Measurements from ENCODE around the gene SPAG16. TPM values are rescaled to one million over a fixed set of nuclear protein-coding genes. Genes with fewer than 3 reads are reported as not detected.

Gene SPAG16
- total RNA-seq, 1 donor: 35.2 TPM

DNA sequence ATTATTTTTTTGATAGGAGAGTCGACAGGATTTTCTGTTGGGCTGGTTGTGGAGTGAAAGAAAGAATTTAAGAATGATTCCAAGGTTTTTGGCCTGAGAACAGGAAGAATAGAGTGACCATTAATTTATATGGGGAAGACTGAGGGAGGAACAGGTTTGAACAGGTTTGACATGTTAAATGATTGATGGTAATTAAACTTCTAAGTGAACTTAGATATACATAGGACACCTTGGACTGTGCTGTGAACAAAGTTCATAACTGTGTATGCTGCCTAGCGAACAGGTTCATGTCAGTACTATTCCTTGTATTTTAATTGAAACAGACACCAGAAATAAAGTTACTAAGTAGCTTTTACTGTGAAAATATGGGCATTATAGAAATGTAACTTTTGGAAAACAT lies 212.0 kb downstream of the SPAG16 start:
- TF ChIP-seq, protein P1, sequence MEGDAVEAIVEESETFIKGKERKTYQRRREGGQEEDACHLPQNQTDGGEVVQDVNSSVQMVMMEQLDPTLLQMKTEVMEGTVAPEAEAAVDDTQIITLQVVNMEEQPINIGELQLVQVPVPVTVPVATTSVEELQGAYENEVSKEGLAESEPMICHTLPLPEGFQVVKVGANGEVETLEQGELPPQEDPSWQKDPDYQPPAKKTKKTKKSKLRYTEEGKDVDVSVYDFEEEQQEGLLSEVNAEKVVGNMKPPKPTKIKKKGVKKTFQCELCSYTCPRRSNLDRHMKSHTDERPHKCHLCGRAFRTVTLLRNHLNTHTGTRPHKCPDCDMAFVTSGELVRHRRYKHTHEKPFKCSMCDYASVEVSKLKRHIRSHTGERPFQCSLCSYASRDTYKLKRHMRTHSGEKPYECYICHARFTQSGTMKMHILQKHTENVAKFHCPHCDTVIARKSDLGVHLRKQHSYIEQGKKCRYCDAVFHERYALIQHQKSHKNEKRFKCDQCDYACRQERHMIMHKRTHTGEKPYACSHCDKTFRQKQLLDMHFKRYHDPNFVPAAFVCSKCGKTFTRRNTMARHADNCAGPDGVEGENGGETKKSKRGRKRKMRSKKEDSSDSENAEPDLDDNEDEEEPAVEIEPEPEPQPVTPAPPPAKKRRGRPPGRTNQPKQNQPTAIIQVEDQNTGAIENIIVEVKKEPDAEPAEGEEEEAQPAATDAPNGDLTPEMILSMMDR (IDR thresholded peaks at IDR 0.05; ENCODE audit: insufficient read depth, low read length): no peak
- no peak overlapping the region for H3K4me3 ChIP-seq (ENCODE audit: low read depth, low read length)
- DNase-seq (ENCODE audit: low read depth): no peak

DNA sequence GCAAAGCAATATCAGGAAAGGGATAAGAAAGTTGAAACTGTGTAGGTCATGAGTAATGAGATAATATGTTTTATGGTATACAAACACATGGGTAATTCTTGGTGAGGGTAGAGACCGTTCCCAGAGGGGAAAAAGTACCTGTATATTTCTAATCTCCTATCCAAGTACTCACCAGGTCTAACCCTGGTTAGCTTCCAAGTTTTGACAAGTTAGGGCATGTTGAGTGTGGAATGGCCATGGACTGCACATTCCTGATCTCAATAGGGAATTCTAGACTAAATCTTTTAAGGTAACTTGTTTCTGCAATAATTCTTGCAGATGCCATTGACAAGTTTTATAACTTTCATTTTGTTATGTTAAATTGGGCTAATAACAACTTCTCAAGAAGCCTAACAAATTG lies 216.6 kb downstream of the SPAG16 start:
- H3K4me3 ChIP-seq (ENCODE audit: low read depth, low read length): no peak overlapping the region
- DNase-seq (ENCODE audit: low read depth): no peak
- TF ChIP-seq, protein P1 (IDR thresholded peaks at IDR 0.05; ENCODE audit: insufficient read depth, low read length): no peak

DNA sequence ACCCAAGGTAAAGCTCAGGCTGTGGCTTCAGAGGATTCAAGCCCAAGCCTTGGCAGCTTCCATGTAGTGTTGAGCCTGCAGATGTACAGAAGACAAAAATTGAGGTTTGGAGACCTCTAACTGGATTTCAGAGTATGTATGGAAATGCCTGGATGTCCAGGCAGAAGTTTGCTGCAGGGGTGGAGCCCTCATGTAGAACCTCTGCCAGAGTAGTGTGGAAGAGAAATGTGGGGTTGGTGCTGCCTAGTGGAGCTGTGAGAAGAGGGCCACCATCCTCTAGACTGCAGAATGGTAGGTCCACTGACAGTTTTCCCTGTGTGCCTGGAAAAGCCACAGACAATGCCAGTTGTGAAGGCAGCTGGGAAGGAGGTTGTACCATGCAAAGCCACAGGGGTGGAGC lies 239.9 kb downstream of the SPAG16 start:
- no peak for DNase-seq (ENCODE audit: low read depth)
- TF ChIP-seq, protein P1 (IDR thresholded peaks at IDR 0.05; ENCODE audit: insufficient read depth, low read length): no peak
- H3K4me3 ChIP-seq (ENCODE audit: low read depth, low read length): no peak overlapping the region

DNA sequence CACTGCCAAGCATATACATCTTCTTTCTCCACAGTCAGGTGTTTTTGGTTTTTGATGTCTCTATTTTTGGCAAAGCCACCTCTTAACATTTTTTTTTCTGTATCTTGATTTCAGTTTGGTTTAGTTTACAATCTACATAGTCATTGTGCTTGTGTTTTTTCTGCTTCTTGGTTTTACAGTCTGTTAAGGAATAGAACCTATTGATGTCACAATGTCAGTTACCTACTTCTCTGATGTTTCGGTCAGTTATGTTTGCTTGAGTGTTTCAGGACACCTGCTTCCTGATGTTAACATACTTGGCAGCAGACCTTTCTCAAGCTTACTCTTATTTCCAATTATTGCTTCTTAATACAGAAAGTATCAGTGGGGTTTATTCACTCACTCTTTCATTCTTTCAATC lies 253.3 kb downstream of the SPAG16 start:
- TF ChIP-seq, protein P1 (IDR thresholded peaks at IDR 0.05; ENCODE audit: insufficient read depth, low read length): no peak

DNA sequence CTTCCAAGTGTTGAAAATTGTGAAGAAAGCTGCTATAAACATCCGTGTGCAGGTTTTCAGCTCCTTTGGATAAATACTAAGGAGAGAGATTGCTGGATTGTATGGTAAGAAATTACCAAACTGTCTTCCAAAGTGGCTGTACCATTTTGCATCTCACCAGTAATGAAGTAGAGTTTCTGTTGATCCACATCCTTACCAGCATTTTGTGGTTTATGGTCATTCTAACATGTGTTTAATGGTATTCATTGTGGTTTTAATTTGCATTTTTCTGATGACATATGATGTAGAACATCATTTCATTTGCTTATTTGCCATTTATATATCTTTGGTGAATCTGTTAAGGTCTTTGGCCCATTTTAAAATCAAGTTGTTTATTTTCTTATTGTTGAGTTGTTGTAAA lies 260.7 kb downstream of the SPAG16 start:
- no peak overlapping the region for H3K4me3 ChIP-seq (ENCODE audit: low read depth, low read length)
- DNase-seq (ENCODE audit: low read depth): no peak
- TF ChIP-seq, protein P1 (IDR thresholded peaks at IDR 0.05; ENCODE audit: insufficient read depth, low read length): no peak

More for the DNA sequence above, 253.3 kb downstream of the SPAG16 start:
- H3K4me3 ChIP-seq (ENCODE audit: low read depth, low read length): no peak overlapping the region
- no peak for DNase-seq (ENCODE audit: low read depth)

DNA sequence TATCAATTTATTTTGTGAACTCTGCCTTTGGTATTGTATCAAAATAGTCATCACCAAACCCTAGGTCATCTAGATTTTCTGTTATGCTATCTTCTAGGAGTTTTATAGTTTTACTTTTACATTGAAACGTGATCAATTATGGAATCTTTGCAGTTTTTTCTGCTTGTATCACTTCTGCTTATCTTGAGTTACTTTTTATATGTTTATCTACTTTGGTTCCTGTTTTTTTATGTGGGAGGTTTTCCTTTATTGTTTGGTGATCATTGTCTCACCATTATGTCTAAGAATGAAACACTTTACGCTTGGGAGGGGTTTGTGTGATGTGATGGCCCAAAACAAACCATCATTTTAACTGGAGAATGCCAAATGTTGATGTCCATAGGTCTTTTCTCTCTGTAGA lies 261.2 kb downstream of the SPAG16 start:
- TF ChIP-seq, protein P1 (IDR thresholded peaks at IDR 0.05; ENCODE audit: insufficient read depth, low read length): no peak
- DNase-seq (ENCODE audit: low read depth): no peak
- no peak overlapping the region for H3K4me3 ChIP-seq (ENCODE audit: low read depth, low read length)

DNA sequence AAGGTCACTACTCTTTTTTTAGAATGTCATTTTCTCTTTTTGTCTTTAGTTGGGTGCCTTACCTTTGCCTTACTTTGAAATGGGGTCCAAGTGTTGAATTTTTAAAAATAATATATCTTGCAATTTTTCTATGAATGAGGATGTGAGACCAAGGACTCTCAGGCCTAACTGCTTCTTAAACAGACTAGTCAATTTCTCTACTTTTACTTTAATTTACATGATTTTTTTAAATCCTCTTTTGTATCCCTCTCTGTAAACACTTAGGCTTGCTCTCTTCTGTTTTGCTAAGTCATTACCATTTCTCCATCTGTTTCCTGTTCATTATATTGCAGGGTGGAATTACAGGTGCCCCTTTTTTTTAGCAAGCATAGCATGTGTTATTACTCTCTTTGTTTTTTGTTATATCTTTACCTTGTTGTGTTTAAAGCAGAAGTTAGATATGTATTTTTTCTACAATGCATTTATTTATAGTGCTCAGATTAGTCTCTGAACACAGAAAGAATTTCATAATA lies 261.8 kb downstream of the SPAG16 start:
- TF ChIP-seq, protein P1 (IDR thresholded peaks at IDR 0.05; ENCODE audit: insufficient read depth, low read length): no peak
- DNase-seq (ENCODE audit: low read depth): no peak
- H3K4me3 ChIP-seq (ENCODE audit: low read depth, low read length): no peak overlapping the region
